GM21381 (cell line): ENCODE results near the gene TNC.
"Not testable (repeated sequence)": the region's sequence is repeated elsewhere in the genome, so short reads cannot be mapped to it uniquely, and the experiment has no call there.

Experiments
- ATAC-seq: cut with Tn5 transposase; IDR thresholded peaks from one replicate; pipeline ENCODE4 v1.9.1; 2021; ENCODE audit warnings: mild to moderate bottlenecking, moderate library complexity; ENCODE audit not compliant: unreplicated experiment

The TNC gene

GRCh38 chr9:115135821-115136778 is 18.1 kb upstream of the TNC start:
- ATAC-seq: no peak

GRCh38 chr9:115134941-115135340 is 17.0 kb upstream of the TNC start:
- no peak for ATAC-seq

GRCh38 chr9:115133649-115134048 is 15.7 kb upstream of the TNC start:
- ATAC-seq: no peak

GRCh38 chr9:115132648-115133047 is 14.7 kb upstream of the TNC start:
- no peak for ATAC-seq

GRCh38 chr9:115130176-115130575 is 12.2 kb upstream of the TNC start:
- ATAC-seq: no peak

GRCh38 chr9:115128726-115129125 is 10.8 kb upstream of the TNC start:
- ATAC-seq: not testable (repeated sequence)

- ATAC-seq: no peak
Measured at GRCh38 chr9:115127191-115127817, 9.3 kb upstream of the TNC start.

- ATAC-seq: no peak
Measured at GRCh38 chr9:115126404-115126803, 8.4 kb upstream of the TNC start.

- ATAC-seq: no peak
Measured at GRCh38 chr9:115122937-115123336, 5.0 kb upstream of the TNC start.

GRCh38 chr9:115121181-115121580 is 3.2 kb upstream of the TNC start:
- ATAC-seq: no peak

GRCh38 chr9:115118879-115119218 is 892 bp upstream of the TNC start:
- ATAC-seq: no peak

GRCh38 chr9:115116421-115117284 is 1.3 kb downstream of the TNC start:
- no peak for ATAC-seq

- no peak for ATAC-seq
Measured at GRCh38 chr9:115115924-115116323, 2.0 kb downstream of the TNC start.

- no peak for ATAC-seq
Measured at GRCh38 chr9:115115117-115115880, 2.7 kb downstream of the TNC start.

- ATAC-seq: no peak
Measured at GRCh38 chr9:115114546-115114945, 3.4 kb downstream of the TNC start.

GRCh38 chr9:115114084-115114483 is 3.9 kb downstream of the TNC start:
- no peak for ATAC-seq

GRCh38 chr9:115111874-115112273 is 6.1 kb downstream of the TNC start:
- no peak for ATAC-seq

- ATAC-seq: no peak
Measured at GRCh38 chr9:115109486-115109885, 8.5 kb downstream of the TNC start.

GRCh38 chr9:115107701-115108100 is 10.3 kb downstream of the TNC start:
- ATAC-seq: no peak

- ATAC-seq: no peak
Measured at GRCh38 chr9:115106642-115107041, 11.3 kb downstream of the TNC start.

GRCh38 chr9:115106001-115106400 is 12.0 kb downstream of the TNC start:
- no peak for ATAC-seq
